Gastroesophageal sphincter (tissue), 4 donors: Measurements from ENCODE around the gene SECTM1. TPM values are rescaled to one million over a fixed set of nuclear protein-coding genes. Genes with fewer than 3 reads are reported as not detected.

Experiments used
- ATAC-seq: fragments of 150-250 bp; one replicate; pipeline ENCODE4 v1.9.1; 2016; ENCODE audit warnings: mild to moderate bottlenecking, moderate library complexity
- H3K27ac ChIP-seq, 4 donors: fragments of 200-600 bp; sonication (generic) in 3 of 4; 1 replicate in 3 of 4; 2 replicates in 1 of 4; pipeline ENCODE4 v1.5.1; 2016 to 2019
- H3K27me3 ChIP-seq: fragments of 200-600 bp; sonication (generic); one replicate; pipeline ENCODE4 v1.5.1; 2019
- H3K36me3 ChIP-seq, 2 donors: fragments of 200-600 bp; sonication (generic); one replicate each; pipeline ENCODE4 v1.5.1; 2019; ENCODE audit warnings: control low read depth in 1 of 2
- H3K4me1 ChIP-seq, 3 donors: fragments of 200-600 bp; sonication (generic); 1 replicate in 2 of 3; 2 replicates in 1 of 3; pipeline ENCODE4 v1.5.1; 2016 to 2019; ENCODE audit warnings: control low read depth in 2 of 3
- H3K4me3 ChIP-seq, 2 donors: fragments of 200-600 bp; sonication (generic); one replicate each; pipeline ENCODE4 v1.5.1; 2019; ENCODE audit warnings: mild to moderate bottlenecking in 1 of 2, moderate library complexity in 1 of 2
- H3K9me3 ChIP-seq, 3 donors: fragments of 200-600 bp; sonication (generic); one replicate each; pipeline ENCODE4 v1.5.1; 2017 to 2019; ENCODE audit warnings: control low read depth in 2 of 3
- EP300 ChIP-seq: sonication (generic); formaldehyde crosslinking; IDR thresholded peaks from one replicate; pipeline ENCODE4 v1.6.1; 2017; ENCODE audit warnings: antibody characterized with exemption, mild to moderate bottlenecking
- POLR2A ChIP-seq, 2 donors: fragments of 450-650 bp; IDR thresholded peaks; one replicate each; pipeline ENCODE4 v1.6.1; 2017; ENCODE audit warnings: antibody characterized with exemption in 2 of 2, mild to moderate bottlenecking in 2 of 2, moderate library complexity in 1 of 2
- POLR2AphosphoS5 ChIP-seq: sonication (generic); formaldehyde crosslinking; IDR thresholded peaks from one replicate; pipeline ENCODE4 v1.6.1; 2017; ENCODE audit warnings: antibody characterized with exemption
- WGBS, 2 donors: methylation state at CpG; one replicate each; pipeline ENCODE4 v1.1.5; 2018; ENCODE audit warnings: low coverage in 1 of 2; 5-methylcytosine and 5-hydroxymethylcytosine counted together
- total RNA-seq, 4 donors: library from RNA; depleted of rRNA; stranded (reverse); fragments of >200 nt; gene quantifications; one replicate each; pipeline ENCODE4 v1.1.0, GENCODE V29; 2016
- TF ChIP-seq, protein P1 (sequence below), 4 experiments: fragments of 200-600 bp in 2 of 4; fragments of 450-650 bp in 2 of 4; sonication (generic) in 1 of 4; IDR thresholded peaks; one replicate each; pipeline ENCODE4 v1.5.1; 2017 to 2019; ENCODE audit warnings: antibody characterized with exemption in 4 of 4, mild to moderate bottlenecking in 2 of 4, moderate library complexity in 2 of 4

The SECTM1 gene
- total RNA-seq, 4 donors from 2014 or later = 6.1 to 22.3 (median 17.6) TPM

DNA sequence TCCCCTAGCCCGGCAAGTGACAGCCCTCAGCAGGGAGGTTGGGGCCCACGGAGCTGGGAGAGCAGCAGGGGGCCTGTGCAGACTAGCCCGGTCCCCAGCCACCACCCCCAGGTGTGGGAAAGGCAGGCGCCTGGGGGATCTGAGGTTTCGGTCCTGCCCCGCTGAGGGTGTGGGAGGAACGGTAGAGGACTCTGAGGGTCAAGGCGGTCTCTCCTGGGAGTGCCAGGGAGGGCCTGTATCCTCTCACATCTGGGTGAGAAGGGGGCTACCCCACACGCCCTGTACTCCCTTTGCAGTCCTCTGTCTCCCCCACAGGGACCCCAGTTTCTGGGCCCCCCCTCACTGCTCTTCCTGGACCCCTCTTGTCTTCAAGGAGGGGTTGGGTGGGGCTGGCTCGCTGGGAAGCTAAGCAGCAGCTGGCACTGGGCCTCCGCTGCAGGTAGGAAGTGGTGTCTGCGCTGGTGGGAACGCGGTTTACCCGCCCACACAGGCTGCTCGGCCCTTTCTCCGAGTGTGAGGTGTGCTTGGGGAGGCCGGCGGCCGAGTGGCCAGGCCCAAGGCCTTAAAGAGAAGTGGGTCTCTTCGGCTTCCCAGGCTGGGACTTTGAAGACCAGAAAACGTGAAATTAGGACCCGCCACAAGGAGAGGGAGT is 31.5 kb downstream of the SECTM1 start:
- Histone ChIP-seq H3K4me3 (no peak overlapping the region), H3K27ac (no peak overlapping the region), H3K36me3 (no peaks in the 10 kb centered on the region), H3K4me1 (peaks cover 0 to 32% (median 11%) of the 10 kb centered on the region in 3 donors), H3K27me3 (peaks cover 8% of the 10 kb centered on the region), H3K9me3 (no peaks in the 10 kb centered on the region)
- TF ChIP-seq POLR2A (IDR thresholded peaks at IDR 0.05) = no peak
- no peak for TF ChIP-seq POLR2AphosphoS5
- TF ChIP-seq, protein P1, sequence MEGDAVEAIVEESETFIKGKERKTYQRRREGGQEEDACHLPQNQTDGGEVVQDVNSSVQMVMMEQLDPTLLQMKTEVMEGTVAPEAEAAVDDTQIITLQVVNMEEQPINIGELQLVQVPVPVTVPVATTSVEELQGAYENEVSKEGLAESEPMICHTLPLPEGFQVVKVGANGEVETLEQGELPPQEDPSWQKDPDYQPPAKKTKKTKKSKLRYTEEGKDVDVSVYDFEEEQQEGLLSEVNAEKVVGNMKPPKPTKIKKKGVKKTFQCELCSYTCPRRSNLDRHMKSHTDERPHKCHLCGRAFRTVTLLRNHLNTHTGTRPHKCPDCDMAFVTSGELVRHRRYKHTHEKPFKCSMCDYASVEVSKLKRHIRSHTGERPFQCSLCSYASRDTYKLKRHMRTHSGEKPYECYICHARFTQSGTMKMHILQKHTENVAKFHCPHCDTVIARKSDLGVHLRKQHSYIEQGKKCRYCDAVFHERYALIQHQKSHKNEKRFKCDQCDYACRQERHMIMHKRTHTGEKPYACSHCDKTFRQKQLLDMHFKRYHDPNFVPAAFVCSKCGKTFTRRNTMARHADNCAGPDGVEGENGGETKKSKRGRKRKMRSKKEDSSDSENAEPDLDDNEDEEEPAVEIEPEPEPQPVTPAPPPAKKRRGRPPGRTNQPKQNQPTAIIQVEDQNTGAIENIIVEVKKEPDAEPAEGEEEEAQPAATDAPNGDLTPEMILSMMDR (IDR thresholded peaks at IDR 0.05) = no peak
- TF ChIP-seq EP300 = no peak
- WGBS, 2 donors = no CpG with 5 or more reads among the region's 23 CpGs
- no peak for ATAC-seq

DNA sequence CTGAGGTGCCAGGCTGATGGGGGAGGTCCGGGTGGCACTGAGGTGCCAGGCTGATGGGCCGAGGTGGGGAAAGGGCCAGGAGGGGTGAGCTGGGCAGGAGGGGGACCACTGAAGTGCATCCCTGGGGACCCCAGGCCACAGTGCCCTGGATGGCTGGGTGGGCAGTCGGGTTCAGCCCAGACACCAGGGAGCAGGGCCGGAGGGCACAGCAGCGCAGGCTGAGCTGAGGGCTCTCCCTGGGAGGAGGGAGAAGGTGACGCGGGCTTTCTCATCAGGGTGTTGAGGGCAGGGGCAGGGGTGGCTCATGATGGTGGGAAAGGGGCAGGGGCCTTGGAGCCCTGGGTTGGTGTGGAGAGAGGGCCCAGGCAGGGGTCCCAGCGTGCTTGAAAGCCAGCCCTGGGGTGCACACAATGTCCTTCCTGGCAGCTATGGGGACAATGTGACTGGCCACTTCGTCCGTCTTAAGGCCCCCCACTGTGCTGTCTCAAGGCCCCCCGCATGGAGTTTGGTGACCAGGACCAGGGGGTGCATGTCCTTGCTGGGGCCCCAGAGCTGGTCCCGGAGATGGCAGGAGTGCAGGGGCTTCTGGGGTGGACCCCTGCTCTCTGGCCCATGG is 32.2 kb downstream of the SECTM1 start:
- peaks cover 8% of the 10 kb centered on the region for H3K27me3 ChIP-seq
- H3K36me3 ChIP-seq = no peaks in the 10 kb centered on the region
- TF ChIP-seq, protein P1 (IDR thresholded peaks at IDR 0.05) = no peak
- TF ChIP-seq EP300 (no peak), POLR2A (IDR thresholded peaks at IDR 0.05) (no peak), POLR2AphosphoS5 (no peak)
- no peak overlapping the region for H3K27ac ChIP-seq
- WGBS, 2 donors = 67 to 100% methylated on average over 2 to 4 of the region's 12 CpGs
- ATAC-seq = no peak
- no peak overlapping the region for H3K4me3 ChIP-seq
- no peaks in the 10 kb centered on the region for H3K9me3 ChIP-seq
- H3K4me1 ChIP-seq = peaks cover 0 to 38% (median 11%) of the 10 kb centered on the region in 3 donors

DNA sequence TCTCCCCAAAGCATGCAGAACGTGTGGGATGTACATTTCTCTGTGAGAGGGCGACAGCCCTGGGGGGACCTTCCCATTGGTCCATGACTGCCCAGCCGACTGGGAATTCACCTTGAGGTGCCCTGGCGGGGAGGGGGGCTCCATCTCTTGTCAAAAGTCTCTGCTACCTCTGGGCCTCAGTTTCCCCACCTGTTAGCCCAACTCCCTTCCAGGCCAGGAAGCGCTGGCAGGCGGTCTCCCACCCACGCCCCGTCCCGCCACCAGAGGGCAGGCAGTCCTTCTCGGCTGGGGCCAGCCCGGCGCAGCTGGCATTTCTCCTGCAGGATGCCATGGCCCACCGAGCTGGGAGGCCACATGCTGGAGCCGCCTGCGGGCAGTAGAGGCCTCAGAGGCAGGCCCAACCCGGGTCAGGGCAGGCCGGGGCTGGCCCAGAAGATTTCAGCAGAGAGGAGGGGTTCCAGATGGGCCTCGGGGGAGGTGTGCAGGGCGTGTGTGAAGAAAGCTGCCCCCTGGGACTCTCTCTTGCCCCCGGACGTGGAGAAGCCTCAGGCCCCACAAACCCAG is 32.8 kb downstream of the SECTM1 start:
- peaks cover 0 to 44% (median 11%) of the 10 kb centered on the region in 3 donors for H3K4me1 ChIP-seq
- peaks cover 8% of the 10 kb centered on the region for H3K27me3 ChIP-seq
- ATAC-seq = no peak
- H3K27ac ChIP-seq = no peak overlapping the region
- no peaks in the 10 kb centered on the region for H3K9me3 ChIP-seq
- no peak overlapping the region for H3K4me3 ChIP-seq
- TF ChIP-seq EP300 (no peak), POLR2AphosphoS5 (no peak), POLR2A (IDR thresholded peaks at IDR 0.05) (no peak)
- TF ChIP-seq, protein P1 (IDR thresholded peaks at IDR 0.05) = peak in 3 of 4 experiments; percentile 63 to 90 (median 88)
- WGBS, 2 donors = 41% methylated on average over 4 of the region's 21 CpGs; no CpG with 5 or more reads in 1 of the 2 donors
- H3K36me3 ChIP-seq = no peaks in the 10 kb centered on the region

DNA sequence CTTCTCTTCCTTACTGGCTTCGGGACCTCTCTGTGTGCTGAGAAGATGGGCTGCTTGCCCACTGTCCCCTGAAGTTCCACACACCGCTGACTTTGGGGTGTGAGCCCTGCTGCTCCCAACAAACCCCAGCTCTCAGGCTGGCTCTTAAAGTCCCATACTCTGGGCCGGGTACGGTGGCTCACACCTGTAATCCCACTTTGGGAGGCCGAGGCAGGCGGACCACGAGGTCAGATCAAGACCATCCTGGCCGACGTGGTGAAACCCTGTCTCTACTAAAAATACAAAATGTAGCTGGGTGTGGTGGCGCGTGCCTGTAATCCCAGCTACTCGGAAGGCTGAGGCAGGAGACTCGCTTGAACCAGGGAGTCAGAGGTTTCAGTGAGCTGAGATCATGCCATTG is 33.3 kb downstream of the SECTM1 start:
- Histone ChIP-seq H3K9me3 (no peaks in the 10 kb centered on the region), H3K27me3 (peaks cover 8% of the 10 kb centered on the region), H3K36me3 (no peaks in the 10 kb centered on the region), H3K27ac (no peak overlapping the region), H3K4me3 (no peak overlapping the region), H3K4me1 (peaks cover 0 to 50% (median 11%) of the 10 kb centered on the region in 3 donors)
- no peak for ATAC-seq
- TF ChIP-seq EP300 = no peak
- no peak for TF ChIP-seq POLR2A (IDR thresholded peaks at IDR 0.05)
- TF ChIP-seq, protein P1 (IDR thresholded peaks at IDR 0.05) = no peak
- no peak for TF ChIP-seq POLR2AphosphoS5
- 96 to 100% methylated on average over 3 of the region's 13 CpGs for WGBS, 2 donors
